CD4-positive, alpha-beta T cell treated with Interleukin-6 for 4 hours (primary cell): ENCODE results near the gene DYNC1LI1.

ENCODE experiments used
- DNase-seq: peaks from one replicate; pipeline ENCODE4 v3.0.0-alpha.2; 2020; ENCODE audit warnings: mixed read lengths

Gene DYNC1LI1

GRCh38 chr3:32487781-32488473 lies 82.7 kb downstream of the DYNC1LI1 start:
- DNase-seq, result no peak

- no peak for DNase-seq
Observed at GRCh38 chr3:32484436-32484835, 86.2 kb downstream of the DYNC1LI1 start.

GRCh38 chr3:32483772-32484171 lies 86.9 kb downstream of the DYNC1LI1 start:
- no peak for DNase-seq

- no peak for DNase-seq
Observed at GRCh38 chr3:32482693-32483092, 88.0 kb downstream of the DYNC1LI1 start.

- DNase-seq, result no peak
Observed at GRCh38 chr3:32481791-32482631, 88.6 kb downstream of the DYNC1LI1 start.

GRCh38 chr3:32480604-32481003 lies 90.1 kb downstream of the DYNC1LI1 start:
- DNase-seq, result no peak
